ENCODE results near the gene TMEM190.
"Not testable (repeated sequence)": the region's sequence is repeated elsewhere in the genome, so short reads cannot be mapped to it uniquely, and the experiment has no call there.

Gene TMEM190

GRCh38 chr19:55391191-55391670 lies 14.6 kb downstream of the TMEM190 start:
- no peak for TF ChIP-seq CTCF (IDR thresholded peaks at IDR 0.05; ENCODE audit: low read depth, low read length, missing control alignments)
- no peak for DNase-seq (ENCODE audit: low read depth)
- no peak overlapping the region for H3K4me3 ChIP-seq (ENCODE audit: low read depth, low read length)
- in situ Hi-C loops (cut with HindIII; ENCODE audit: low sequenced_read_pairs) = loop anchor here (5.0 kb wide), 1 partner anchor 39 kb away; the partner anchor contains the start of gene COX6B2

GRCh38 chr19:55391702-55392615 lies 15.3 kb downstream of the TMEM190 start:
- in situ Hi-C loops (cut with HindIII; ENCODE audit: low sequenced_read_pairs) = loop anchor here (5.0 kb wide), 1 partner anchor 40 kb away; the partner anchor contains the start of gene COX6B2
- H3K4me3 ChIP-seq (ENCODE audit: low read depth, low read length) = no peak overlapping the region
- no peak for DNase-seq (ENCODE audit: low read depth)
- no peak for TF ChIP-seq CTCF (IDR thresholded peaks at IDR 0.05; ENCODE audit: low read depth, low read length, missing control alignments)

GRCh38 chr19:55392820-55393761 lies 16.5 kb downstream of the TMEM190 start:
- H3K4me3 ChIP-seq (ENCODE audit: low read depth, low read length) = no peak overlapping the region
- TF ChIP-seq CTCF (IDR thresholded peaks at IDR 0.05; ENCODE audit: low read depth, low read length, missing control alignments) = no peak
- no peak for DNase-seq (ENCODE audit: low read depth)
- in situ Hi-C loops (cut with HindIII; ENCODE audit: low sequenced_read_pairs) = loop anchor here (5.0 kb wide), 1 partner anchor 41 kb away; the partner anchor contains the start of gene COX6B2

- no peak for DNase-seq (ENCODE audit: low read depth)
- in situ Hi-C loops (cut with HindIII; ENCODE audit: low sequenced_read_pairs) = no loop called here
- TF ChIP-seq CTCF (IDR thresholded peaks at IDR 0.05; ENCODE audit: low read depth, low read length, missing control alignments) = no peak
- no peak overlapping the region for H3K4me3 ChIP-seq (ENCODE audit: low read depth, low read length)
Measured at GRCh38 chr19:55398200-55398925, 21.7 kb downstream of the TMEM190 start.

- TF ChIP-seq CTCF (IDR thresholded peaks at IDR 0.05; ENCODE audit: low read depth, low read length, missing control alignments) = no peak
- in situ Hi-C loops (cut with HindIII; ENCODE audit: low sequenced_read_pairs) = no loop called here
- no peak overlapping the region for H3K4me3 ChIP-seq (ENCODE audit: low read depth, low read length)
- no peak for DNase-seq (ENCODE audit: low read depth)
Measured at GRCh38 chr19:55400281-55401087, 23.9 kb downstream of the TMEM190 start.

- DNase-seq (ENCODE audit: low read depth); in situ Hi-C loops (cut with HindIII; ENCODE audit: low sequenced_read_pairs): not testable (repeated sequence)
Measured at GRCh38 chr19:55401390-55401789, 24.8 kb downstream of the TMEM190 start.

More at GRCh38 chr19:55401390-55401789, 24.8 kb downstream of the TMEM190 start:
- not testable (repeated sequence) for H3K4me3 ChIP-seq (ENCODE audit: low read depth, low read length)
